Measurements from ENCODE around the gene AOC1. TPM values are rescaled to one million over a fixed set of nuclear protein-coding genes. Genes with fewer than 3 reads are reported as not detected.

Gene AOC1
- total RNA-seq, 1 experiment from 2014 or later, result not detected

GRCh38 chr7:150862356-150862755 lies 10.0 kb downstream of the AOC1 start:
- Histone ChIP-seq H3K4me2 (ENCODE audit: low read length) (no peak overlapping the region), H3K79me2 (ENCODE audit: low read length) (no peaks in the 10 kb centered on the region), H3F3A (ENCODE audit: low read length, unreplicated experiment) (no peaks in the 10 kb centered on the region), H3K4me1 (ENCODE audit: insufficient read depth, low read length) (no peaks in the 10 kb centered on the region), H3K27ac (ENCODE audit: low read length) (no peak overlapping the region), H3K9me3 (ENCODE audit: low read length) (no peaks in the 10 kb centered on the region), H4K20me1 (ENCODE audit: low read length) (no peaks in the 10 kb centered on the region), H3K36me3 (ENCODE audit: low read depth, low read length) (no peaks in the 10 kb centered on the region), H3K27me3 (ENCODE audit: low read length) (peaks cover 59% of the 10 kb centered on the region), H3K4me3 (ENCODE audit: low read length) (no peak overlapping the region), H2AFZ (ENCODE audit: low read length) (no peak overlapping the region), H3K9me2 (replicated peaks; ENCODE audit: low read length) (no peaks in the 10 kb centered on the region), H3K9ac (ENCODE audit: low read length) (no peak overlapping the region)
- ATAC-seq (no peak), DNase-seq (no peak)
- CTCF ChIA-PET, result no interaction called here
- POLR2A ChIA-PET (ENCODE audit: unreplicated experiment), result no interaction called here
- BruUV-seq (replicated peaks), result no TSS peak
- intact Hi-C loops (cut with micrococcal nuclease), result no loop called here
- TF ChIP-seq CTCF (conservative IDR thresholded peaks at IDR 0.05; ENCODE audit: low read depth, low read length) (no peak), EZH2 (IDR thresholded peaks at IDR 0.05; ENCODE audit: low read length, unreplicated experiment) (no peak), EZH2phosphoT487 (IDR thresholded peaks at IDR 0.05; ENCODE audit: borderline replicate concordance, low read length) (no peak)

DNA sequence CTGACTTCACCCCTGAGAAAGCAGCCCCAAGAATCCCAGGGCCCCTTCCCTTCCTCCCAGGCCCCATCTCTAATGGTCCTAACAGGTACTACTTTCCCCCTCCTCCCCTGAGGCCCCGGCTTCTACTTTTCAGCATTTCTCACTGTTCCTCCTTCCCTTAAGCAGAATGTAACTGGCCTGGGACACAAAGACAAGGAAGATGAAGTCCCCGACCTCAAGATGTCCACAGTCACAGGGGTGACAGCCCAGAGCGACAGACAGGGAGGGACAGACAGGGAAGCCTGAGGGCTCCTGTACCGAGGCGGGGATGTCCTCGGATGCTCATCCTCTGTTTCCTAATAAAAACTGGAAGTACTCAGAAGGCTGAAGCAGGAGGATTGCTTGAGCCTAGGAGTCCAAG lies 11.6 kb downstream of the AOC1 start:
- no peaks in the 10 kb centered on the region for H3K9me2 ChIP-seq (replicated peaks; ENCODE audit: low read length)
- no peak for TF ChIP-seq EZH2phosphoT487 (IDR thresholded peaks at IDR 0.05; ENCODE audit: borderline replicate concordance, low read length)
- TF ChIP-seq EZH2 (IDR thresholded peaks at IDR 0.05; ENCODE audit: low read length, unreplicated experiment), result no peak
- TF ChIP-seq CTCF (conservative IDR thresholded peaks at IDR 0.05; ENCODE audit: low read depth, low read length), result no peak
- H3K9me3 ChIP-seq (ENCODE audit: low read length), result no peaks in the 10 kb centered on the region
- H3K4me3 ChIP-seq (ENCODE audit: low read length), result no peak overlapping the region
- H2AFZ ChIP-seq (ENCODE audit: low read length), result no peak overlapping the region
- ChIA-PET POLR2A (ENCODE audit: unreplicated experiment) (no interaction called here), CTCF (no interaction called here)
- no peaks in the 10 kb centered on the region for H3K4me1 ChIP-seq (ENCODE audit: insufficient read depth, low read length)
- no TSS peak for BruUV-seq (replicated peaks)
- no peaks in the 10 kb centered on the region for H3K79me2 ChIP-seq (ENCODE audit: low read length)
- intact Hi-C loops (cut with micrococcal nuclease), result no loop called here
- no peaks in the 10 kb centered on the region for H4K20me1 ChIP-seq (ENCODE audit: low read length)
- DNase-seq, result no peak
- H3K4me2 ChIP-seq (ENCODE audit: low read length), result no peak overlapping the region
- ATAC-seq, result no peak
- no peaks in the 10 kb centered on the region for H3F3A ChIP-seq (ENCODE audit: low read length, unreplicated experiment)
- no peak overlapping the region for H3K9ac ChIP-seq (ENCODE audit: low read length)
- no peaks in the 10 kb centered on the region for H3K36me3 ChIP-seq (ENCODE audit: low read depth, low read length)
- peaks cover 75% of the 10 kb centered on the region for H3K27me3 ChIP-seq (ENCODE audit: low read length)
- H3K27ac ChIP-seq (ENCODE audit: low read length), result no peak overlapping the region

GRCh38 chr7:150866932-150867564 lies 14.7 kb downstream of the AOC1 start:
- ChIA-PET POLR2A (ENCODE audit: unreplicated experiment) (no interaction called here), CTCF (interaction anchor here (1.1 kb wide), 1 partner anchor 10 kb away, joined by 3 read pairs; no protein-coding TSS in a partner anchor)
- Histone ChIP-seq H3K27ac (ENCODE audit: low read length) (no peak overlapping the region), H3K79me2 (ENCODE audit: low read length) (no peaks in the 10 kb centered on the region), H3K9me3 (ENCODE audit: low read length) (no peaks in the 10 kb centered on the region), H3K9me2 (replicated peaks; ENCODE audit: low read length) (no peaks in the 10 kb centered on the region), H4K20me1 (ENCODE audit: low read length) (no peaks in the 10 kb centered on the region), H3F3A (ENCODE audit: low read length, unreplicated experiment) (no peaks in the 10 kb centered on the region), H2AFZ (ENCODE audit: low read length) (no peak overlapping the region), H3K4me1 (ENCODE audit: insufficient read depth, low read length) (no peaks in the 10 kb centered on the region), H3K4me3 (ENCODE audit: low read length) (no peak overlapping the region), H3K27me3 (ENCODE audit: low read length) (peaks cover 83% of the 10 kb centered on the region), H3K4me2 (ENCODE audit: low read length) (no peak overlapping the region), H3K9ac (ENCODE audit: low read length) (no peak overlapping the region), H3K36me3 (ENCODE audit: low read depth, low read length) (no peaks in the 10 kb centered on the region)
- DNase-seq (no peak), ATAC-seq (no peak)
- no peak for TF ChIP-seq EZH2 (IDR thresholded peaks at IDR 0.05; ENCODE audit: low read length, unreplicated experiment)
- no peak for TF ChIP-seq CTCF (conservative IDR thresholded peaks at IDR 0.05; ENCODE audit: low read depth, low read length)
- no peak for TF ChIP-seq EZH2phosphoT487 (IDR thresholded peaks at IDR 0.05; ENCODE audit: borderline replicate concordance, low read length)
- no TSS peak for BruUV-seq (replicated peaks)
- intact Hi-C loops (cut with micrococcal nuclease), result no loop called here

All from PC-3 (cell line).